ENCODE data around the gene OSM. TPM values are rescaled to one million over a fixed set of nuclear protein-coding genes. Genes with fewer than 3 reads are reported as not detected.

OSM gene
- total RNA-seq, 1 experiment from 2014 or later: not detected

GRCh38 chr22:30260682-30261081 is 6.0 kb downstream of the OSM start:
- Histone ChIP-seq H4K20me1 (ENCODE audit: insufficient read depth, low read depth, low read length) (no peaks in the 10 kb centered on the region), H3K36me3 (ENCODE audit: insufficient read depth, low read length) (no peaks in the 10 kb centered on the region), H3K79me2 (ENCODE audit: low read length) (no peaks in the 10 kb centered on the region), H3K27ac (ENCODE audit: low read length) (no peak overlapping the region), H3K27me3 (ENCODE audit: low read length) (no peaks in the 10 kb centered on the region), H3K9ac (ENCODE audit: low read length) (no peak overlapping the region), H2AFZ (ENCODE audit: low read length) (no peak overlapping the region), H3K9me2 (replicated peaks; ENCODE audit: insufficient read depth, low read length) (no peaks in the 10 kb centered on the region), H3K4me2 (ENCODE audit: low read depth, low read length, poor library complexity, severe bottlenecking) (no peak overlapping the region), H3K4me1 (ENCODE audit: low read length) (peaks cover 14% of the 10 kb centered on the region), H3K9me3 (ENCODE audit: low read length) (no peaks in the 10 kb centered on the region), H3K4me3 (ENCODE audit: low read length) (no peak overlapping the region)
- no peak for DNase-seq

GRCh38 chr22:30260276-30260675 is 6.4 kb downstream of the OSM start:
- H4K20me1 ChIP-seq (ENCODE audit: insufficient read depth, low read depth, low read length): no peaks in the 10 kb centered on the region
- H3K27me3 ChIP-seq (ENCODE audit: low read length): no peaks in the 10 kb centered on the region
- no peak overlapping the region for H3K4me2 ChIP-seq (ENCODE audit: low read depth, low read length, poor library complexity, severe bottlenecking)
- no peaks in the 10 kb centered on the region for H3K36me3 ChIP-seq (ENCODE audit: insufficient read depth, low read length)
- H3K27ac ChIP-seq (ENCODE audit: low read length): no peak overlapping the region
- H2AFZ ChIP-seq (ENCODE audit: low read length): no peak overlapping the region
- no peak overlapping the region for H3K9ac ChIP-seq (ENCODE audit: low read length)
- H3K4me1 ChIP-seq (ENCODE audit: low read length): peaks cover 11% of the 10 kb centered on the region
- H3K4me3 ChIP-seq (ENCODE audit: low read length): no peak overlapping the region
- no peaks in the 10 kb centered on the region for H3K79me2 ChIP-seq (ENCODE audit: low read length)
- no peak for DNase-seq
- H3K9me2 ChIP-seq (replicated peaks; ENCODE audit: insufficient read depth, low read length): no peaks in the 10 kb centered on the region
- no peaks in the 10 kb centered on the region for H3K9me3 ChIP-seq (ENCODE audit: low read length)

DNA sequence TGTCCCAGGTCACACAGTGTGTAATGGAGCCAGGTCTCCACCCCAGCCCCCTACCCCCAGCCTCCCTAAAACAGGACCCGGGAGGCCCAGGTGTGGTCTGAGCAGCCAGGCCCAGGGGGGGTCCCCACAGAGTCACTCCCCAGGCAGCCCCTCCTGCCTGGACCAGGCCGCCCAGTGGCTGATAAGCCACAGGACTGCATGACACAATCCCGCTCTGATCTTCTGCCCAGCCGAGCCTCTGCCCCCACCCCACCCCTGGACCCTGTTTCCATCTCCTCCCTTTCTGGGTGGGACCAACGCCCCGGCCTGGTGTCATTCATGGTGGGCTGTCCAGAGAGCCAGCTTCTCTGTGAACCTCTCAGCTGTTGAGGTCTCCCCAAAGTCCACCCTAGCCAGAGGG is 12.3 kb downstream of the OSM start:
- no peak for DNase-seq
- Histone ChIP-seq H3K9me2 (replicated peaks; ENCODE audit: insufficient read depth, low read length) (no peaks in the 10 kb centered on the region), H2AFZ (ENCODE audit: low read length) (no peak overlapping the region), H3K9ac (ENCODE audit: low read length) (no peak overlapping the region), H3K4me3 (ENCODE audit: low read length) (no peak overlapping the region), H3K27ac (ENCODE audit: low read length) (no peak overlapping the region), H3K4me1 (ENCODE audit: low read length) (peaks cover 6% of the 10 kb centered on the region), H3K36me3 (ENCODE audit: insufficient read depth, low read length) (no peaks in the 10 kb centered on the region), H3K4me2 (ENCODE audit: low read depth, low read length, poor library complexity, severe bottlenecking) (no peak overlapping the region), H3K27me3 (ENCODE audit: low read length) (no peaks in the 10 kb centered on the region), H4K20me1 (ENCODE audit: insufficient read depth, low read depth, low read length) (no peaks in the 10 kb centered on the region), H3K79me2 (ENCODE audit: low read length) (no peaks in the 10 kb centered on the region), H3K9me3 (ENCODE audit: low read length) (no peaks in the 10 kb centered on the region)

DNA sequence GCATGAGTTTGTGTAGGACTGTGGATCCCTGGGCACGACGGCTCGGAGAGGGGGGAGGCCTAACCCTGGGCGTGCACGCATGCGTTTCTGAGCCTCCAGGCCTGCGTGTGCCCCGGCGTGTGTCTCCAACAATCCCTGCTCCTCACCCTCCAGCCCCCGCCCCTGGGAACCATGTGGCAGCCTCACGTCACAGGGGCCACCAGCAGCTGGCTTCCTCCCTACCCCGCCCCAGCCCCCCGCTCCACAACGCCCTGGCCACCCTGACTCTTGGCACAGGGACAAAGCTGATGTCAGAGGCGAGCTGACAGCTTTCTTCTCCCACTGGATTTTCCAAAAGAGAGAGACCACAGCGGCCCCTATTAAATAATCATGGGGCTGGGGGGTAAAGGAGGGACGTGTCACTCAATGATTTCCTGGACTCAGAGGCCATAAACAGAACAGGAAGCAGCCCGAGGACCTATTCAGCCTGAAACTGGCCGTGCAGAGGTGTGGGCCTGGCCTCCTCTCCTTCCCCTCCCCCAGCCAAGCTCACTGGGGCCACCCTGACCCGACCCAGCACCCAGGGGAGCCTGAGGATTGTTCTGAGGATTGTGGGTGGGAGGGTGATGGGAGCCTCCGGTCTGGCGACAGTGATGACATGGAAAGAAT is 13.3 kb downstream of the OSM start:
- H3K4me1 ChIP-seq (ENCODE audit: low read length): peaks cover 6% of the 10 kb centered on the region
- no peak overlapping the region for H3K9ac ChIP-seq (ENCODE audit: low read length)
- H3K27ac ChIP-seq (ENCODE audit: low read length): no peak overlapping the region
- no peak overlapping the region for H2AFZ ChIP-seq (ENCODE audit: low read length)
- no peak overlapping the region for H3K4me3 ChIP-seq (ENCODE audit: low read length)
- H4K20me1 ChIP-seq (ENCODE audit: insufficient read depth, low read depth, low read length): no peaks in the 10 kb centered on the region
- no peaks in the 10 kb centered on the region for H3K9me2 ChIP-seq (replicated peaks; ENCODE audit: insufficient read depth, low read length)
- no peaks in the 10 kb centered on the region for H3K27me3 ChIP-seq (ENCODE audit: low read length)
- no peaks in the 10 kb centered on the region for H3K36me3 ChIP-seq (ENCODE audit: insufficient read depth, low read length)
- no peaks in the 10 kb centered on the region for H3K9me3 ChIP-seq (ENCODE audit: low read length)
- DNase-seq: no peak
- H3K79me2 ChIP-seq (ENCODE audit: low read length): no peaks in the 10 kb centered on the region
- no peak overlapping the region for H3K4me2 ChIP-seq (ENCODE audit: low read depth, low read length, poor library complexity, severe bottlenecking)

GRCh38 chr22:30252411-30253204 is 14.0 kb downstream of the OSM start:
- Histone ChIP-seq H3K27ac (ENCODE audit: low read length) (no peak overlapping the region), H4K20me1 (ENCODE audit: insufficient read depth, low read depth, low read length) (no peaks in the 10 kb centered on the region), H3K4me2 (ENCODE audit: low read depth, low read length, poor library complexity, severe bottlenecking) (no peak overlapping the region), H3K4me3 (ENCODE audit: low read length) (no peak overlapping the region), H3K9ac (ENCODE audit: low read length) (no peak overlapping the region), H3K9me2 (replicated peaks; ENCODE audit: insufficient read depth, low read length) (no peaks in the 10 kb centered on the region), H3K9me3 (ENCODE audit: low read length) (no peaks in the 10 kb centered on the region), H2AFZ (ENCODE audit: low read length) (no peak overlapping the region), H3K27me3 (ENCODE audit: low read length) (no peaks in the 10 kb centered on the region), H3K36me3 (ENCODE audit: insufficient read depth, low read length) (no peaks in the 10 kb centered on the region), H3K79me2 (ENCODE audit: low read length) (no peaks in the 10 kb centered on the region), H3K4me1 (ENCODE audit: low read length) (peaks cover 6% of the 10 kb centered on the region)
- DNase-seq: no peak

- H3K27ac ChIP-seq (ENCODE audit: low read length): no peak overlapping the region
- no peaks in the 10 kb centered on the region for H4K20me1 ChIP-seq (ENCODE audit: insufficient read depth, low read depth, low read length)
- no peaks in the 10 kb centered on the region for H3K9me2 ChIP-seq (replicated peaks; ENCODE audit: insufficient read depth, low read length)
- no peaks in the 10 kb centered on the region for H3K9me3 ChIP-seq (ENCODE audit: low read length)
- H3K4me1 ChIP-seq (ENCODE audit: low read length): peaks cover 6% of the 10 kb centered on the region
- H3K4me2 ChIP-seq (ENCODE audit: low read depth, low read length, poor library complexity, severe bottlenecking): no peak overlapping the region
- H3K79me2 ChIP-seq (ENCODE audit: low read length): no peaks in the 10 kb centered on the region
- no peak overlapping the region for H3K9ac ChIP-seq (ENCODE audit: low read length)
- H3K4me3 ChIP-seq (ENCODE audit: low read length): no peak overlapping the region
- no peak for DNase-seq
- H3K27me3 ChIP-seq (ENCODE audit: low read length): no peaks in the 10 kb centered on the region
- no peaks in the 10 kb centered on the region for H3K36me3 ChIP-seq (ENCODE audit: insufficient read depth, low read length)
- no peak overlapping the region for H2AFZ ChIP-seq (ENCODE audit: low read length)
These were observed 14.9 kb downstream of the OSM start for GRCh38 chr22:30251711-30252110.

DNA sequence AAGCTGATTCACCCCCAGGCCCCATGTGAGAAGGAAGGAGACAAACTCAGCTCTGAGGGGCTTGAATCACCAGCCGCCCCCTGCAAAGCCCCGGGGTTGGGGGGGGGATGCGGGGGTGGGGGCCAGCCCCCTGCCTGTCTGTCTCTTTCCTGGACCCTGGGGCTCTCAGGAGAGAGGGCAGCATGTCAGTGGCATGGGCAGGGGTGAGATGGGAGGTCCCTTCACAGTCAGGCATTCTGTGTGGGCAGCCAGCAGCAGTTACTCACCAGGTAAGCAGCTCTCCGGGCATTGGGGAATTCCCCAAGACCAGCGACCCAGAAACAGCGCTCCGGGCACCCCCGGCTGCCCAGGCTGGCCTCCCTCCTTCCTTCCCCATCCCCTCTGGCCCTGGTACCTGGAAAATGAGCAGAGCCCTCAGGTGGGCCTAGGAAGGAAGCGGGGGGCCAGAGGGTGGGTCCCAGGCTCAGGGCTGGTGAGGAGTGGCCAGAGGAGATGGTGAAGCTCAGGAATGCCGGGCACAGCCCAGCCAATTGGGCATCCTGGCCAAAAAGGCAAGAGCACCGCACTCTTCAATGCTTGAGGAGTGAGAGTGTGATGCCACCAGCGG is 15.9 kb downstream of the OSM start:
- DNase-seq: no peak
- Histone ChIP-seq H3K79me2 (ENCODE audit: low read length) (no peaks in the 10 kb centered on the region), H4K20me1 (ENCODE audit: insufficient read depth, low read depth, low read length) (no peaks in the 10 kb centered on the region), H3K9me3 (ENCODE audit: low read length) (no peaks in the 10 kb centered on the region), H3K36me3 (ENCODE audit: insufficient read depth, low read length) (no peaks in the 10 kb centered on the region), H3K27me3 (ENCODE audit: low read length) (no peaks in the 10 kb centered on the region), H3K4me1 (ENCODE audit: low read length) (no peaks in the 10 kb centered on the region), H2AFZ (ENCODE audit: low read length) (no peak overlapping the region), H3K9me2 (replicated peaks; ENCODE audit: insufficient read depth, low read length) (no peaks in the 10 kb centered on the region), H3K27ac (ENCODE audit: low read length) (no peak overlapping the region), H3K4me3 (ENCODE audit: low read length) (no peak overlapping the region), H3K4me2 (ENCODE audit: low read depth, low read length, poor library complexity, severe bottlenecking) (no peak overlapping the region), H3K9ac (ENCODE audit: low read length) (no peak overlapping the region)

DNA sequence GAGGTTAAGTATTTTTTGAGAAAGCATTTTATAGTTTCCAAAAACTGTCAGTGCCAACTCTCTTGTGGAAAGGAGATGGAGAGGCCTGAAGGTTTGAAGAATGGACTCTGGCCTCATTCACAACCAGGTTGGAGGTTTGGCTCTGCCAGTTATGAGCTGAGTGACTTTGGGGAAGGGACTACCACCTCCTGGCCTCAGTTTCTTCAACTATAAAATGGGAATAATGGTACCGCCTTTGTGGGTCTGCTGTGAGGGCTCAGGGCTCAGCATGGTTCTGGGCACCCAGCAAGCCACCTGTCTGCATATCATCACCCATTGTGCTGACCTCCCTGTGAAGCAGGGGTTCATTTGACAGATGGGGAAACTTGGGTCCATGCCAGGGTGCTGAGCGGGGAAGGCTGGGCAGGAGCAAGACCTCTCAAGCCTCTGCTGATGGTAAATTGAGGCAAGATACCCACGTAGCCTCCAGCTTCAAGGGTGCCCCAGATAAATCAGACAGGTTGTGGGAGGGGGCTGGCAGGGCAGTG is 16.5 kb downstream of the OSM start:
- no peaks in the 10 kb centered on the region for H3K9me2 ChIP-seq (replicated peaks; ENCODE audit: insufficient read depth, low read length)
- H3K36me3 ChIP-seq (ENCODE audit: insufficient read depth, low read length): no peaks in the 10 kb centered on the region
- H3K4me1 ChIP-seq (ENCODE audit: low read length): no peaks in the 10 kb centered on the region
- no peaks in the 10 kb centered on the region for H3K27me3 ChIP-seq (ENCODE audit: low read length)
- no peaks in the 10 kb centered on the region for H3K9me3 ChIP-seq (ENCODE audit: low read length)
- no peak overlapping the region for H2AFZ ChIP-seq (ENCODE audit: low read length)
- H4K20me1 ChIP-seq (ENCODE audit: insufficient read depth, low read depth, low read length): no peaks in the 10 kb centered on the region
- no peaks in the 10 kb centered on the region for H3K79me2 ChIP-seq (ENCODE audit: low read length)
- H3K27ac ChIP-seq (ENCODE audit: low read length): no peak overlapping the region
- H3K4me3 ChIP-seq (ENCODE audit: low read length): no peak overlapping the region
- H3K9ac ChIP-seq (ENCODE audit: low read length): no peak overlapping the region
- H3K4me2 ChIP-seq (ENCODE audit: low read depth, low read length, poor library complexity, severe bottlenecking): no peak overlapping the region
- no peak for DNase-seq
